Measurements from ENCODE around the gene IGFL2.

GRCh38 chr19:46209472-46209871 lies 61.4 kb downstream of the IGFL2 start:
- TF ChIP-seq, protein P1, sequence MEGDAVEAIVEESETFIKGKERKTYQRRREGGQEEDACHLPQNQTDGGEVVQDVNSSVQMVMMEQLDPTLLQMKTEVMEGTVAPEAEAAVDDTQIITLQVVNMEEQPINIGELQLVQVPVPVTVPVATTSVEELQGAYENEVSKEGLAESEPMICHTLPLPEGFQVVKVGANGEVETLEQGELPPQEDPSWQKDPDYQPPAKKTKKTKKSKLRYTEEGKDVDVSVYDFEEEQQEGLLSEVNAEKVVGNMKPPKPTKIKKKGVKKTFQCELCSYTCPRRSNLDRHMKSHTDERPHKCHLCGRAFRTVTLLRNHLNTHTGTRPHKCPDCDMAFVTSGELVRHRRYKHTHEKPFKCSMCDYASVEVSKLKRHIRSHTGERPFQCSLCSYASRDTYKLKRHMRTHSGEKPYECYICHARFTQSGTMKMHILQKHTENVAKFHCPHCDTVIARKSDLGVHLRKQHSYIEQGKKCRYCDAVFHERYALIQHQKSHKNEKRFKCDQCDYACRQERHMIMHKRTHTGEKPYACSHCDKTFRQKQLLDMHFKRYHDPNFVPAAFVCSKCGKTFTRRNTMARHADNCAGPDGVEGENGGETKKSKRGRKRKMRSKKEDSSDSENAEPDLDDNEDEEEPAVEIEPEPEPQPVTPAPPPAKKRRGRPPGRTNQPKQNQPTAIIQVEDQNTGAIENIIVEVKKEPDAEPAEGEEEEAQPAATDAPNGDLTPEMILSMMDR (IDR thresholded peaks at IDR 0.05; ENCODE audit: borderline replicate concordance, extremely low read depth, low read length, poor library complexity, severe bottlenecking): no peak
- no peak for TF ChIP-seq EZH2 (IDR thresholded peaks at IDR 0.05; ENCODE audit: borderline replicate concordance, low read depth, low read length, severe bottlenecking)

Measured in DND-41 (cell line).